GM12873 (cell line): ENCODE data around the gene SUB1.

Experiments
- CTCF ChIP-seq: IDR thresholded peaks from 2 replicates; pipeline ENCODE4 v1.5.1; 2012; ENCODE audit warnings: low read depth, mild to moderate bottlenecking, moderate library complexity, low read length, control low read depth; ENCODE audit not compliant: insufficient read depth; ENCODE audit errors: missing control alignments

The SUB1 gene

DNA sequence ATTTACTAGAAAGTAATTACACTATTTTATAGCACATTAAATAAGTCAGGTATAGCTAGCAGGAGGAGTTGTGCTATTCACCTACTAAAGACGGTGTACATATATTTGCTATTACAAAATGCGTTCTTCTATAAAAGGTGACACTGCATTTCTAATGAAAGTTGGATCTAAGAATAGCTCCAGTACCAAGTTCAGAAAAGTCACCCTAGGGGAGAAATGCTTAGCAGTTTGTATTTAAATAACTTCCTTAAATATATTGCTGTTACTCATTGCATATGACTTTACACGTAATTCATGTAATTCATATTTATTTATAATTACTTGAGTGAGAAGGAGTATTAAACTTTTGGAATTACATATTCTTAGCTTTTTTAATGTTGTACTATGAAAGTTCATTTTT, 7.0 kb upstream of the SUB1 start:
- TF ChIP-seq CTCF, result no peak

DNA sequence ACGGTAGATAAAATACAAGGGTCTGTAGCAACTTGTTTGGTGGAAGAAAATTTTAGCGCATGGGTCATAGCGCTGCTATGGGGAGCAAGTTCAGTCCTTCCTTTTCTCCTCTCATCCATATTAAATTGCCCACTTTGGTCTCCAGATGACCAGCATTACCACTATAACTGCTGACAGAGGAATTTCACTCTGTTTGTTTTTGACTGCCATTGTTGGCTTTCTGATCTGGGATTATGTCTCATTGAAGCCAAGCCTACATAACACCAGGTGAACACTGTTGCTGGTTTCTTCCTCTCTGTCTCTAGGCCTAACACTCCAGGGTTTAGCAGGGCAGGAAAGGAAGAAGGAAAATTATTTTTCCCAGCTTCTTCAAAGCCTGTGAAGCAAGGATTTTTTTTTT, 6.6 kb upstream of the SUB1 start:
- no peak for TF ChIP-seq CTCF

- no peak for TF ChIP-seq CTCF
These were observed 4.2 kb upstream of the SUB1 start for GRCh38 chr5:32581010-32581785.

DNA sequence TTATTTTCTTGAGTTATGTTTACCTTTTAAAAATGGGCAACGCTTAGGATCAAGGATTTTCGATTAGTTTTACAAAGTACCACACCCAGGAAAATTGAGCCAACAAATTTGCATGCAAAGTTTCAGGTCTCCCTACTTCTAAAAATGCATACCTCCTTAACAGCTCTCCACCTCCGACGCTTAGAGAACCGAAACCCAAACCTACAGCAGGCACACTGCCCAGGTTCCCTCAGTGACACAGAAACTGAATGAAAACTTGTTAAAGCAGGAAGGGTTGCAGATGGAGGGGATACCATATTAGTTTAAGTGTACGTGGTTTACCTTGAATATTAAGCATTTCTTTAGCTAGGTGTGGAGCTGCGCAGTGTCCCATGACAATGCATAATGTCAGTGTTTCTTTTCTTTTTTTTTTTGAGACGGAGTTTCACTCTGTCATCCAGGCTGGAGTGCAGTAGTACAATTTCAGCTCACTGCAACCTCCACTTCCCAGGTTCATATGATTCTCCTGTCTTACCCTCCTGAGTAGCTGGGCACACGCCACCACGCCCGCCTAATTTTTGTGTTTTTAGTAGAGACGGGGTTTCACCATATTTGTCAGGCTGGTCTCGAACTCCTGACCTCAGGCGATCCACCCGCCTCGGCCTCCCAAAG, 1.6 kb upstream of the SUB1 start:
- TF ChIP-seq CTCF, result no peak

DNA sequence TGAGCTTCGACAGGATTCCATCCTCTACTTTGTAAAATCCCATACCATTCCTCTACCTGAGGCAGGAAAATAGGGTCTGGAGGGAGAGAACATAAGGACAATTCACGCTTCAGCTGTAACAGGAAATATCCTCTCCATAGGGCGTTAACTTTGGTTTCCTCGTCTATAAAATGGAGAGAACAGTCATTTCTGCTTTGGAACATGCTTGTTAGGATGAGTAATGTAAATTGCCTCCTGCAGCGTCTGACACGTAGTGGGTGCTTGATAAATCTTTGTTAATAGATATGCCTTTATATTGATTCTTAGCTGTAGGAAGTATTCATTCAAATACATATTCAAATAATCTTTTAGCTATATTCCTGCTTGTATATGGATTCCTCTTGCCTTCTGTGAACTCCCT, 711 bp upstream of the SUB1 start:
- no peak for TF ChIP-seq CTCF

GRCh38 chr5:32585122-32585445, 273 bp upstream of the SUB1 start:
- no peak for TF ChIP-seq CTCF

GRCh38 chr5:32586276-32586599, 881 bp downstream of the SUB1 start:
- TF ChIP-seq CTCF, result no peak
